ENCODE data around the gene ISOC2.
"Not testable (repeated sequence)": the region's sequence is repeated elsewhere in the genome, so short reads cannot be mapped to it uniquely, and the experiment has no call there.

The ISOC2 gene

DNA sequence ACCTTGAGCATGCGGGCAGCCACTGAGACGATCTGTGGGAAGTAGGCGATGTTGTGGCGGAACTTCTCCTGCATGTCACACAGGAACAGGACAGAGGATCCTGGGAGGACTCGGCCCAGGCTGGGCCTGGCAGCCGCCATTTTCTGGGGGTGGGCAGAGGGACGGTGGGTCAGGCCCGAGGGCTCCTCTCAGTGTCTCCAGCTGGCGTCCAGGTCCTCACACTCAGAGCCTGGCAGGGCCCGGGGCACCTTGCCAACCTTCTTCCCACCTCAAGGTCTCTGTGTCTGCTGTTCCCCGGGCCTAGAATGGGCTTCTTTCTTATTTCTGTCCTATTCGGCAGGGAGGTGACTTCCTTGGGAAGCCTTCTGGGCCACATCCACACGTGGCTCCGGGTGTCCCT, 5.1 kb downstream of the ISOC2 start:
- no peak overlapping the region for H3K27ac ChIP-seq (ENCODE audit: low read length)
- no CpG with 5 or more reads among the region's 14 CpGs for WGBS (ENCODE audit: insufficient coverage, insufficient read length)
- no peaks in the 10 kb centered on the region for H3K36me3 ChIP-seq (ENCODE audit: control insufficient read depth, insufficient read depth, low read length)
- DNase-seq (ENCODE audit: low read depth, low spot score), result no peak
- H3K4me3 ChIP-seq (ENCODE audit: low read length), result no peak overlapping the region
- H3K27me3 ChIP-seq (ENCODE audit: control insufficient read depth, insufficient read depth, low read length), result peaks cover 4% of the 10 kb centered on the region; the same call in 1 of the 2 replicates
- H3K4me1 ChIP-seq (ENCODE audit: control insufficient read depth, insufficient read depth, low read length), result peaks cover 5% of the 10 kb centered on the region; the same call in 1 of the 2 replicates
- no peaks in the 10 kb centered on the region for H3K9me3 ChIP-seq (ENCODE audit: control insufficient read depth, insufficient read depth, low read length)

- peaks cover 7% of the 10 kb centered on the region for H3K27me3 ChIP-seq (ENCODE audit: control insufficient read depth, insufficient read depth, low read length)
- H3K27ac ChIP-seq (ENCODE audit: low read length), result no peak overlapping the region
- DNase-seq (ENCODE audit: low read depth, low spot score), result no peak
- H3K4me1 ChIP-seq (ENCODE audit: control insufficient read depth, insufficient read depth, low read length), result peaks cover 5% of the 10 kb centered on the region; the same call in 1 of the 2 replicates
- no peak overlapping the region for H3K4me3 ChIP-seq (ENCODE audit: low read length)
- H3K9me3 ChIP-seq (ENCODE audit: control insufficient read depth, insufficient read depth, low read length), result no peaks in the 10 kb centered on the region
- H3K36me3 ChIP-seq (ENCODE audit: control insufficient read depth, insufficient read depth, low read length), result no peaks in the 10 kb centered on the region
- no CpG with 5 or more reads among the region's 11 CpGs for WGBS (ENCODE audit: insufficient coverage, insufficient read length)
These were observed 5.7 kb downstream of the ISOC2 start for GRCh38 chr19:55455576-55456235.

DNA sequence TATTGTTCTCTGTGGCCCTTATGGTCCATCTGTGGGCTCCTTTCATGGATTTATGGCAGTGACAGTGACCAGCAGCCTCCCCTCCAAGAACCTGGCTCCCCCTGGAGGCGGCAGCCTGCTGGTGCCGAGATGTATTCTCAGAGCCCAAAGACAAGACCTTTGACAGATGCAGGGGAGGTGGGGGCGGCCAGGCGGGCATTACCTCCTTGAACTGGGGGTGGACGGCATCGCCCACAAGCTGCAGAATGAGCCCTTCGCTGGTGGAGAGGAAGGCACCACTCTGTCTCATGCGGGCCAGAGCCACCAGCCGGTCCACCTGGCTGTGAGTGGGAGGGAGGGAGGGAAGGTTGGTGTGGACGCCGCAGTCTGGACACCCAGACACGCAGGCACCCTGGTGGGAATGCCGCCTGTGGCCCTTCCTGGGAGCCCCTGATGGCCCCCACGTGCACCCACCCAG, 6.6 kb downstream of the ISOC2 start:
- DNase-seq (ENCODE audit: low read depth, low spot score), result no peak
- Histone ChIP-seq H3K36me3 (ENCODE audit: control insufficient read depth, insufficient read depth, low read length) (no peaks in the 10 kb centered on the region), H3K27ac (ENCODE audit: low read length) (no peak overlapping the region), H3K9me3 (ENCODE audit: control insufficient read depth, insufficient read depth, low read length) (no peaks in the 10 kb centered on the region), H3K4me3 (ENCODE audit: low read length) (no peak overlapping the region), H3K27me3 (ENCODE audit: control insufficient read depth, insufficient read depth, low read length) (peaks cover 11% of the 10 kb centered on the region), H3K4me1 (ENCODE audit: control insufficient read depth, insufficient read depth, low read length) (peaks cover 5% of the 10 kb centered on the region; the same call in 1 of the 2 replicates)
- WGBS (ENCODE audit: insufficient coverage, insufficient read length), result no CpG with 5 or more reads among the region's 14 CpGs

- Histone ChIP-seq H3K9me3 (ENCODE audit: control insufficient read depth, insufficient read depth, low read length) (no peaks in the 10 kb centered on the region), H3K27me3 (ENCODE audit: control insufficient read depth, insufficient read depth, low read length) (peaks cover 16% of the 10 kb centered on the region), H3K36me3 (ENCODE audit: control insufficient read depth, insufficient read depth, low read length) (no peaks in the 10 kb centered on the region), H3K27ac (ENCODE audit: low read length) (no peak overlapping the region), H3K4me3 (ENCODE audit: low read length) (no peak overlapping the region), H3K4me1 (ENCODE audit: control insufficient read depth, insufficient read depth, low read length) (peaks cover 5% of the 10 kb centered on the region; the same call in 1 of the 2 replicates)
- DNase-seq (ENCODE audit: low read depth, low spot score), result no peak
- WGBS (ENCODE audit: insufficient coverage, insufficient read length), result no CpG with 5 or more reads among the region's 12 CpGs
These were observed 7.8 kb downstream of the ISOC2 start for GRCh38 chr19:55453511-55454260.

GRCh38 chr19:55452749-55453346, 8.6 kb downstream of the ISOC2 start:
- no peaks in the 10 kb centered on the region for H3K36me3 ChIP-seq (ENCODE audit: control insufficient read depth, insufficient read depth, low read length)
- no CpG with 5 or more reads among the region's 34 CpGs for WGBS (ENCODE audit: insufficient coverage, insufficient read length)

DNA sequence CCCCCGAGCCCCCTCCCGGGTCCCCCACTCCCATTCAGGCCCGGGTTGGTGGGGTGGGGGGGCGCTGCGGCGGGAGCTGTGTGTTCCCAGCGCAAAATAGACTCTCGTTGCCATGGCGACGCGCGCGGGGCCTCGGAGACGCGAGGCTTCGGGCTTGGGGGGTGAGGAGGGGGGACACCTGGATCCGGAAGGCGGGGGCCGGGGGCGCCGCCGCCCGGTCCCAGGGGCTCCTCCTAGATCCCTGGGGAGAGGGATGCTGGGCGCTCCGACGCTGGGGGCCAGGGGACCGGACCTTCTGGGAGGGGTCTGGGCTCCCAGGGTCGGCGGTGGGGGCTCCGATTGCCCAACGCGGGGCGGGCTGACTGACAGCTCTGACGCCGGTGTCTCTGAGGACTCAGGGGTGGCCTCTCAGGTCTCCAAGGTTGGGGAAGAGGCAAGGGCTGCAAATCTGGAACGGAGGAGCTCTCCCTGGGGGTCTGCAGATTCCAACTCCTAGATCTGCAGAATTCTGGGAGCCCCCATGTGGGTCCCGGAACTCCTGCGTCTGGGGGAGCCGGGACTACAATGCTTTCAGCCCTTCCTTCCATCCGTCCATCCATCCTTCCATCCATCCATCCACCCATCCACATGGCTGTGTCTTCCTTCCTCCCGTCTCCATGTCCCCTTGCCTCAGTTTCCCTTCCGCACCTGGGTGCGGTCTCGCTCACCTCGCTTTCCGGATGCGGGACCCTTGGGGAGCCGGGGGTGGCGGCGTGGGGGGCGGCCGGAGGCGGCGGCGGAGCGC, 9.3 kb downstream of the ISOC2 start:
- Histone ChIP-seq H3K4me1 (ENCODE audit: control insufficient read depth, insufficient read depth, low read length) (peaks cover 3% of the 10 kb centered on the region; the same call in 1 of the 2 replicates), H3K4me3 (ENCODE audit: low read length) (peak overlapping the region; percentile 38; the same call in 1 of the 2 replicates), H3K36me3 (ENCODE audit: control insufficient read depth, insufficient read depth, low read length) (no peaks in the 10 kb centered on the region), H3K27me3 (ENCODE audit: control insufficient read depth, insufficient read depth, low read length) (peaks cover 22% of the 10 kb centered on the region), H3K27ac (ENCODE audit: low read length) (no peak overlapping the region), H3K9me3 (ENCODE audit: control insufficient read depth, insufficient read depth, low read length) (no peaks in the 10 kb centered on the region)
- no peak for DNase-seq (ENCODE audit: low read depth, low spot score)
- WGBS (ENCODE audit: insufficient coverage, insufficient read length), result no CpG with 5 or more reads among the region's 57 CpGs

More at GRCh38 chr19:55452749-55453346, 8.6 kb downstream of the ISOC2 start:
- Histone ChIP-seq H3K4me1 (ENCODE audit: control insufficient read depth, insufficient read depth, low read length) (peaks cover 3% of the 10 kb centered on the region; the same call in 1 of the 2 replicates), H3K27me3 (ENCODE audit: control insufficient read depth, insufficient read depth, low read length) (peaks cover 17% of the 10 kb centered on the region), H3K9me3 (ENCODE audit: control insufficient read depth, insufficient read depth, low read length) (no peaks in the 10 kb centered on the region), H3K4me3 (ENCODE audit: low read length) (peak overlapping the region; percentile 38; the same call in 1 of the 2 replicates), H3K27ac (ENCODE audit: low read length) (no peak overlapping the region)
- no peak for DNase-seq (ENCODE audit: low read depth, low spot score)

GRCh38 chr19:55451163-55451964, 10.1 kb downstream of the ISOC2 start:
- WGBS (ENCODE audit: insufficient coverage, insufficient read length), result no CpG with 5 or more reads among the region's 80 CpGs
- Histone ChIP-seq H3K27me3 (ENCODE audit: control insufficient read depth, insufficient read depth, low read length) (peaks cover 25% of the 10 kb centered on the region), H3K4me3 (ENCODE audit: low read length) (peak overlapping the region; percentile 37; the same call in 1 of the 2 replicates)

DNA sequence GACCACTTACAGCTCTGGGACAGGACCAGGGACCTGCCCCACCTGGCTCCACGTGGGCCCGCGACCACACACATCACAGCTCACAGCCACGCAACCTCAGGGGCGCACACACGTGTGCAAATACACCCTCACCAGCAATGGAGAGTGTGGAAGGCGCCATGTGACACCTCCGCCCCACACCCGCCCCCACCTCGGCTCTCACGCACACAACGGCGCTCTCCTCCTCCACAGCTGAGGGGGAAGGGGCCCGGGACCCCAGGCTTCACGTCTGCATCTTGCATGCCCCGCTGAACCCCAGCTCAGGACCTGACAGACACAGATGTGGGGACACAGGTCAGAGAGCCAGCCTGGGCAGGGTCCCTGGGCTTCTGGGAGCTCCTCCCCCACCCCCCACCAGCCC, 12.0 kb downstream of the ISOC2 start:
- Histone ChIP-seq H3K4me1 (ENCODE audit: control insufficient read depth, insufficient read depth, low read length) (peaks cover 3% of the 10 kb centered on the region; the same call in 1 of the 2 replicates), H3K27me3 (ENCODE audit: control insufficient read depth, insufficient read depth, low read length) (peaks cover 35% of the 10 kb centered on the region), H3K27ac (ENCODE audit: low read length) (no peak overlapping the region), H3K36me3 (ENCODE audit: control insufficient read depth, insufficient read depth, low read length) (no peaks in the 10 kb centered on the region), H3K4me3 (ENCODE audit: low read length) (no peak overlapping the region), H3K9me3 (ENCODE audit: control insufficient read depth, insufficient read depth, low read length) (no peaks in the 10 kb centered on the region)
- DNase-seq (ENCODE audit: low read depth, low spot score), result no peak
- WGBS (ENCODE audit: insufficient coverage, insufficient read length), result no CpG with 5 or more reads among the region's 16 CpGs

More at GRCh38 chr19:55451163-55451964, 10.1 kb downstream of the ISOC2 start:
- no peak for DNase-seq (ENCODE audit: low read depth, low spot score)
- Histone ChIP-seq H3K9me3 (ENCODE audit: control insufficient read depth, insufficient read depth, low read length) (no peaks in the 10 kb centered on the region), H3K4me1 (ENCODE audit: control insufficient read depth, insufficient read depth, low read length) (peaks cover 3% of the 10 kb centered on the region; the same call in 1 of the 2 replicates), H3K27ac (ENCODE audit: low read length) (no peak overlapping the region), H3K36me3 (ENCODE audit: control insufficient read depth, insufficient read depth, low read length) (no peaks in the 10 kb centered on the region)

DNA sequence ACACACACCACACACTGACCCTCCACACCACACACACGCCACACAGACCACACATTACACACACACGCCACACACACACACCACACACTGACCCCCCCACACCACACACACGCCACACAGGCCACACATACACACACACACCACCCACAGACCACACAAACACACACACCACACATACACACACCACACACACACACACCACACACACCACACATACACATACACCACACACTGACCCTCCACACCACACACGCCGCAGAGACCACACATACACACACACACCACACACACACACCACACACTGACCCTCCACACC, 13.3 kb downstream of the ISOC2 start:
- not testable (repeated sequence) for H3K4me1 ChIP-seq (ENCODE audit: control insufficient read depth, insufficient read depth, low read length); H3K4me3 ChIP-seq (ENCODE audit: low read length); H3K27ac ChIP-seq (ENCODE audit: low read length); H3K9me3 ChIP-seq (ENCODE audit: control insufficient read depth, insufficient read depth, low read length); H3K36me3 ChIP-seq (ENCODE audit: control insufficient read depth, insufficient read depth, low read length); DNase-seq (ENCODE audit: low read depth, low spot score)
- 100% methylated on average over 1 of the region's 5 CpGs for WGBS (ENCODE audit: insufficient coverage, insufficient read length)
- H3K27me3 ChIP-seq (ENCODE audit: control insufficient read depth, insufficient read depth, low read length), result peaks cover 47% of the 10 kb centered on the region

Measured in iPS DF 6.9 (cell line).